ENCODE results near the gene AGFG1. TPM values are rescaled to one million over a fixed set of nuclear protein-coding genes. Genes with fewer than 3 reads are reported as not detected.

AGFG1 gene
- total RNA-seq (10 to 100 TPM; 56.5 to 62.4 TPM), polyA plus RNA-seq (10 to 100 TPM; 12.2 to 35.7 TPM)

- no peaks in the 10 kb centered on the region for H3K27me3 ChIP-seq (ENCODE audit: insufficient read depth, low read length)
- H3K9me3 Mint-ChIP-seq = no peaks in the 10 kb centered on the region
- peaks cover 31 to 51% (median 43%) of the 10 kb centered on the region in 4 donors for H3K4me1 Mint-ChIP-seq
- ChIA-PET CTCF (ENCODE audit: partially characterized antibody) (interaction anchor here (1.0 to 1.7 kb wide), 6 partner anchors 8 to 294 kb away, joined by 3 to 8 read pairs (median 4); no protein-coding TSS in a partner anchor), POLR2A (ENCODE audit: partially characterized antibody) (interaction anchor here (0.9 kb wide), 1 partner anchor 9 kb away, joined by 4 read pairs; no protein-coding TSS in a partner anchor)
- peak; percentile 79 to 86 (median 82) for DNase-seq
- H3K9me3 ChIP-seq (ENCODE audit: control insufficient read depth in 1 of 2, low read length in 2 of 2) = no peaks in the 10 kb centered on the region
- H3K27ac ChIP-seq (ENCODE audit: low read depth, low read length) = peak within 1 kb of the TSS; percentile 73
- peak within 1 kb of the TSS in 1 of 2 donors; percentile 65 for H3K4me3 ChIP-seq (ENCODE audit: low read length in 2 of 2)
- peak within 1 kb of the TSS; percentile 88 to 97 (median 93) for H3K4me3 Mint-ChIP-seq
- no peaks in the 10 kb centered on the region for H3K36me3 ChIP-seq (ENCODE audit: insufficient read depth, low read length)
- H3K27me3 Mint-ChIP-seq = no peaks in the 10 kb centered on the region
- H3K36me3 Mint-ChIP-seq = peaks cover 0 to 4% of the 10 kb centered on the region in 2 donors
- intact Hi-C loops (cut with micrococcal nuclease) = loop anchor here (2.0 to 10.0 kb wide), 4 partner anchors 13 to 637 kb away; partner anchors contain the start of gene RHBDD1
- H3K4me1 ChIP-seq (ENCODE audit: insufficient read depth, low read length) = peaks cover 51% of the 10 kb centered on the region
- peak within 1 kb of the TSS; percentile 83 to 97 (median 89) for H3K27ac Mint-ChIP-seq
Measured at GRCh38 chr2:227471924-227472264, at the start of gene AGFG1. TSS of gene AGFG1 (plus strand) at chr2:227472156. CDS start at chr2:227472422, 266 bp downstream.

- Histone ChIP-seq H3K36me3 (ENCODE audit: insufficient read depth, low read length) (no peaks in the 10 kb centered on the region), H3K27me3 (ENCODE audit: insufficient read depth, low read length) (no peaks in the 10 kb centered on the region), H3K9me3 (ENCODE audit: control insufficient read depth in 1 of 2, low read length in 2 of 2) (no peaks in the 10 kb centered on the region), H3K4me1 (ENCODE audit: insufficient read depth, low read length) (no peaks in the 10 kb centered on the region), H3K4me3 (ENCODE audit: low read length in 2 of 2) (no peak overlapping the region), H3K27ac (ENCODE audit: low read depth, low read length) (no peak overlapping the region)
- ChIA-PET CTCF (ENCODE audit: partially characterized antibody) (no interaction called here), POLR2A (ENCODE audit: partially characterized antibody) (no interaction called here)
- Mint-ChIP-seq H3K9me3 (peaks cover 0 to 2% (median 0%) of the 10 kb centered on the region in 8 donors), H3K4me1 (no peaks in the 10 kb centered on the region), H3K27ac (no peak overlapping the region), H3K36me3 (no peaks in the 10 kb centered on the region), H3K4me3 (no peak overlapping the region), H3K27me3 (no peaks in the 10 kb centered on the region)
- intact Hi-C loops (cut with micrococcal nuclease) = no loop called here
- DNase-seq = no peak
Measured at GRCh38 chr2:227423656-227424499, 48.1 kb upstream of the AGFG1 start.

GRCh38 chr2:227428731-227429285 lies 43.1 kb upstream of the AGFG1 start:
- H3K36me3 Mint-ChIP-seq = peaks cover 7 to 10% of the 10 kb centered on the region in 2 donors
- H3K36me3 ChIP-seq (ENCODE audit: insufficient read depth, low read length) = no peaks in the 10 kb centered on the region
- H3K9me3 Mint-ChIP-seq = peaks cover 6 to 20% (median 14%) of the 10 kb centered on the region in 8 donors
- no peak overlapping the region for H3K4me3 Mint-ChIP-seq
- no peak overlapping the region for H3K27ac Mint-ChIP-seq
- CTCF ChIA-PET (ENCODE audit: partially characterized antibody) = no interaction called here
- no peak overlapping the region for H3K27ac ChIP-seq (ENCODE audit: low read depth, low read length)
- POLR2A ChIA-PET (ENCODE audit: partially characterized antibody) = no interaction called here
- no peaks in the 10 kb centered on the region for H3K4me1 ChIP-seq (ENCODE audit: insufficient read depth, low read length)
- intact Hi-C loops (cut with micrococcal nuclease) = no loop called here
- no peaks in the 10 kb centered on the region for H3K4me1 Mint-ChIP-seq
- H3K9me3 ChIP-seq (ENCODE audit: control insufficient read depth in 1 of 2, low read length in 2 of 2) = peaks cover 0 to 12% of the 10 kb centered on the region in 2 donors
- no peak for DNase-seq
- H3K27me3 ChIP-seq (ENCODE audit: insufficient read depth, low read length) = no peaks in the 10 kb centered on the region
- H3K27me3 Mint-ChIP-seq = peaks cover 0 to 4% of the 10 kb centered on the region in 2 donors
- H3K4me3 ChIP-seq (ENCODE audit: low read length in 2 of 2) = no peak overlapping the region

GRCh38 chr2:227430639-227431038 lies 41.3 kb upstream of the AGFG1 start:
- DNase-seq = no peak
- Histone ChIP-seq H3K4me1 (ENCODE audit: insufficient read depth, low read length) (no peaks in the 10 kb centered on the region), H3K9me3 (ENCODE audit: control insufficient read depth in 1 of 2, low read length in 2 of 2) (peaks cover 0 to 12% of the 10 kb centered on the region in 2 donors), H3K4me3 (ENCODE audit: low read length in 2 of 2) (no peak overlapping the region), H3K36me3 (ENCODE audit: insufficient read depth, low read length) (no peaks in the 10 kb centered on the region), H3K27ac (ENCODE audit: low read depth, low read length) (no peak overlapping the region), H3K27me3 (ENCODE audit: insufficient read depth, low read length) (no peaks in the 10 kb centered on the region)
- CTCF ChIA-PET (ENCODE audit: partially characterized antibody) = no interaction called here
- Mint-ChIP-seq H3K27ac (no peak overlapping the region), H3K9me3 (peaks cover 6 to 30% (median 18%) of the 10 kb centered on the region in 8 donors), H3K27me3 (peaks cover 0 to 4% of the 10 kb centered on the region in 2 donors), H3K4me3 (no peak overlapping the region), H3K4me1 (no peaks in the 10 kb centered on the region), H3K36me3 (peaks cover 7 to 10% of the 10 kb centered on the region in 2 donors)
- intact Hi-C loops (cut with micrococcal nuclease) = no loop called here
- POLR2A ChIA-PET (ENCODE audit: partially characterized antibody) = no interaction called here

GRCh38 chr2:227433171-227433570 lies 38.8 kb upstream of the AGFG1 start:
- Mint-ChIP-seq H3K4me3 (no peak overlapping the region), H3K27ac (no peak overlapping the region), H3K36me3 (peaks cover 7 to 10% of the 10 kb centered on the region in 2 donors), H3K27me3 (peaks cover 0 to 4% of the 10 kb centered on the region in 2 donors), H3K4me1 (no peaks in the 10 kb centered on the region), H3K9me3 (peaks cover 6 to 30% (median 20%) of the 10 kb centered on the region in 8 donors)
- Histone ChIP-seq H3K27me3 (ENCODE audit: insufficient read depth, low read length) (no peaks in the 10 kb centered on the region), H3K4me1 (ENCODE audit: insufficient read depth, low read length) (no peaks in the 10 kb centered on the region), H3K4me3 (ENCODE audit: low read length in 2 of 2) (no peak overlapping the region), H3K36me3 (ENCODE audit: insufficient read depth, low read length) (no peaks in the 10 kb centered on the region), H3K27ac (ENCODE audit: low read depth, low read length) (no peak overlapping the region), H3K9me3 (ENCODE audit: control insufficient read depth in 1 of 2, low read length in 2 of 2) (peaks cover 0 to 12% of the 10 kb centered on the region in 2 donors)
- no peak for DNase-seq
- CTCF ChIA-PET (ENCODE audit: partially characterized antibody) = no interaction called here
- POLR2A ChIA-PET (ENCODE audit: partially characterized antibody) = no interaction called here
- intact Hi-C loops (cut with micrococcal nuclease) = no loop called here

GRCh38 chr2:227436436-227437174 lies 35.4 kb upstream of the AGFG1 start:
- Mint-ChIP-seq H3K4me3 (no peak overlapping the region), H3K9me3 (peaks cover 6 to 24% (median 19%) of the 10 kb centered on the region in 8 donors), H3K36me3 (peaks cover 7 to 10% of the 10 kb centered on the region in 2 donors), H3K27me3 (peaks cover 0 to 1% of the 10 kb centered on the region in 2 donors), H3K27ac (no peak overlapping the region), H3K4me1 (no peaks in the 10 kb centered on the region)
- no peaks in the 10 kb centered on the region for H3K36me3 ChIP-seq (ENCODE audit: insufficient read depth, low read length)
- H3K27ac ChIP-seq (ENCODE audit: low read depth, low read length) = no peak overlapping the region
- POLR2A ChIA-PET (ENCODE audit: partially characterized antibody) = no interaction called here
- intact Hi-C loops (cut with micrococcal nuclease) = no loop called here
- no peaks in the 10 kb centered on the region for H3K27me3 ChIP-seq (ENCODE audit: insufficient read depth, low read length)
- no peak for DNase-seq
- H3K4me3 ChIP-seq (ENCODE audit: low read length in 2 of 2) = no peak overlapping the region
- peaks cover 0 to 12% of the 10 kb centered on the region in 2 donors for H3K9me3 ChIP-seq (ENCODE audit: control insufficient read depth in 1 of 2, low read length in 2 of 2)
- H3K4me1 ChIP-seq (ENCODE audit: insufficient read depth, low read length) = no peaks in the 10 kb centered on the region
- CTCF ChIA-PET (ENCODE audit: partially characterized antibody) = no interaction called here

- H3K9me3 Mint-ChIP-seq = peaks cover 0 to 6% (median 2%) of the 10 kb centered on the region in 8 donors
Measured at GRCh38 chr2:227439214-227439613, 32.7 kb upstream of the AGFG1 start.

More at GRCh38 chr2:227439214-227439613, 32.7 kb upstream of the AGFG1 start:
- no peaks in the 10 kb centered on the region for H3K36me3 ChIP-seq (ENCODE audit: insufficient read depth, low read length)
- no peak overlapping the region for H3K27ac ChIP-seq (ENCODE audit: low read depth, low read length)
- no peaks in the 10 kb centered on the region for H3K27me3 ChIP-seq (ENCODE audit: insufficient read depth, low read length)
- Mint-ChIP-seq H3K27ac (no peak overlapping the region), H3K4me1 (no peaks in the 10 kb centered on the region), H3K36me3 (no peaks in the 10 kb centered on the region), H3K4me3 (no peak overlapping the region), H3K27me3 (no peaks in the 10 kb centered on the region)
- no peaks in the 10 kb centered on the region for H3K4me1 ChIP-seq (ENCODE audit: insufficient read depth, low read length)
- intact Hi-C loops (cut with micrococcal nuclease) = no loop called here
- CTCF ChIA-PET (ENCODE audit: partially characterized antibody) = no interaction called here
- DNase-seq = no peak
- no peaks in the 10 kb centered on the region for H3K9me3 ChIP-seq (ENCODE audit: control insufficient read depth in 1 of 2, low read length in 2 of 2)
- H3K4me3 ChIP-seq (ENCODE audit: low read length in 2 of 2) = no peak overlapping the region
- POLR2A ChIA-PET (ENCODE audit: partially characterized antibody) = no interaction called here
